Hematopoietic multipotent progenitor cell (in vitro differentiated cells): ENCODE results near the gene MYH7. TPM values are rescaled to one million over a fixed set of nuclear protein-coding genes. Genes with fewer than 3 reads are reported as not detected.
A peak's percentile ranks its signal among the peaks of the same experiment; 100 is the strongest.

Source experiments
- DNase-seq, 3 donors: peaks; one replicate each; pipeline ENCODE4 v3.0.0-alpha.2; 2011 to 2015; ENCODE audit warnings: low read depth in 2 of 3, low spot score in 2 of 3
- total RNA-seq: library from RNA; depleted of rRNA; stranded (reverse); fragments of >200 nt; gene quantifications from one replicate; pipeline ENCODE4 v1.2.3, GENCODE V29; 2012

Gene MYH7
- total RNA-seq, 1 donor, result not detected

DNA sequence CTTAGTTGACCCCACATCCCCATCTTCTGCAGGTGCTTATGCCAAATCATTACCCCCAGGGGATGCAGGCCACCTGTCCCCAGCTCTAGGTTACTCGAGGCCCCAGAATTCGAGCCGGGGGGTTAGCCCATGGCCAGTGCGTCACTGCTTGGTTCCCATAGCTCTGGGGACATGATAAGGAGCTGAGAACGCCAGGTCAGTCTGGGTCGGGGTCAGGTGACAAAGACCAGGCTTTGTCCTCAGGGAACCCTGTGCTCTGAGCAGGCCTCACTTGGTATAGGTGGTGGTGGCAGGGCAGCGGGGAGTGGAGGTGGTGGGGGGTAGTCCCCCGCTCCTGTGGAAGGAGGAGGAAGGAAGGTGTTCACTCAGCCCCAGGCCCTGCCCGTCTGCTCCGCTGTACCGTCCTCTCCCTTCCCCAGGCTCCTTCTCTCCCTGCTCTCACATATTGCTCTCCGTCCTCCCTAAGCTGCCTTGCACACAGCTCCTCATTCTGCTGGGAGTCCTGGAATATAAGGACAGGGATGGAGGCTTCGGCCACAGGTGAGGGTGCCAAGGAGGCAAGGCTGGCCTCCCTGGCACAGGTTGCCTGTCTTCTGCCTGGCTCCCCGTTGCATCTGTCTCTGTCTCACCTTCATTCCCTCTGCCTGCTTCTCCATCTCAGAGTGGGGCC, 25.4 kb downstream of the MYH7 start:
- DNase-seq, result no peak

- no peak for DNase-seq
Measured at GRCh38 chr14:23409475-23409874, 26.0 kb downstream of the MYH7 start.

DNA sequence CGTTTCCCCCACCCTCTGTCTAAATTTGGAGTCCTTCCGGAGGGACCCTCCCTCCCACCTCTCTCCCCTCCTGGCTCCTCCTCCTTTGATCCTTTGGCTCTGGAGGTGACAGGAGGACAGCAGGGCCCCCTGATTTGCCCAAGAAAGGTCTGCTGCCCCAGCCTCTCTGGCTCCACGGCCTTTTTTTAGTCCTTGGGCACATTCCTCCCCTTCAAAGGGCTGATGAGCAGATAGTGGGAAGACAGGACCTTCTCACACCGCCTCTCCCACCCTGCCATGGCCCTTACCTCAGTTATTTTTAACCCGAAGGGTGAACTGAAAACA, 27.2 kb downstream of the MYH7 start:
- DNase-seq, result no peak

DNA sequence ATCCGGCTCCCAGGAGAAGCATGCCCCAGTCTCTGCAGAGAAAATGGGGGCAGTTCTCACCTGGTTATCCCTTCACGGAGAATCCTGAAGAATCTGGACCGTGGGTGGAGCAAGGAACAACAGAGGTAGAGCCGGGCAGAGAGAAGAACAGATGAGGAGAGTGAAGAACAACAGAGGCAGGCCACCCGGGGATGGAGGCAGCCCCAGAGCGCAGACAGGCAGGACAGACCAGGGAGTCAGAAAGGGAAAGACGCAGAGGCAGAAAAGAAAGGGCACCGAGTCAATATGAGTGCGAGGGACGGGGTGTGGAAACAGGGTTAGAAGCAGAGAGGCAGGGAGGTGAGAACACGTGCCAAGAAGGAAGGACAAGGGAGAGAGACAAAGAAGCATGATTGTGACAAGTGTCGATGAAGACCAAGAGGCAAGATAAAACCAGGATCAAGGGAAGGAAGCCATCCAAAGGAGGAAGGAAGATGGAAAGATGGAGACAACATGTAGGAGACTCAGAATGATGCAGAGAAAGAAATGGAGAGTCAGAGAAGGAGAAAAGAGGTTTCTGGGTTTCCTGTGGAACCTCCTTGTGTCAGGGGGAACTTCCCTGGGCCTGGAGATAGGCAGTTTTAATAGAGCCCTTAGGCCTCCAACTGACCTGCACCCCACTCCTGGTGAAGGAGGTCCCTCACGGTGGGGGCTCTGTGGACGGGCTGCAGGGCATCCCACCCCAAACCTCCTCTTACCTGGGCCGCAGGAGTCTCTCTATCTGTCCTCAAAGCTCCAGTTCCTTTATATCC, 27.7 kb downstream of the MYH7 start, which contains the start of gene MYH6:
MYH6 (minus strand) TSS at position 758 of the 791 bp plus-strand sequence. CDS start 1,050 bp downstream, outside the sequence.
- DNase-seq, result no peak

- no peak for DNase-seq
Measured at GRCh38 chr14:23406725-23407355, 28.6 kb downstream of the MYH7 start.

- no peak for DNase-seq
Measured at GRCh38 chr14:23406244-23406643, 29.2 kb downstream of the MYH7 start.

DNA sequence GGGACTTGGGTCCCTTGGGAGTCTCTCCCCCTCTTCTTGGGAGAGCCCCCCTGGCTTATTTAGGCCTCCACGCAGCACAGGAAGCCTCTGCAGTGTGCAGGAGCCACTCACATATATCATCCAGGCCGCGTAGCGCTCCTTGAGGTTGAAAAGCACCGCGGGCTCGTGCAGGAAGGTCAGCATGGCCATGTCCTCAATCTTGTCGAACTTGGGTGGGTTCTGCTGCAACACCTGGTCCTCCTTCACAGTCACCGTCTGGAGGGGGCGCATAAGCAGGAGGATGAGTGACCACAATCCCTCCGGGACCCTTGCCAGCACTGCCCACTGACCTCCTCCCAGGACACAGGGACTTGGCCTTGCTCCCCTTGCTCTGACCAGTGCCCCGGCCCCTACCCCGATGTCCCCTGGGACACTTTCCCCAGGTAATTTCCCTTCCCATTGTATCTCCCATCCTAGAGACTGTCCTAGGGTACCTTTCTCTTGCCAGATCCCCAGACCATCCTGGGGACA, 29.9 kb downstream of the MYH7 start:
- DNase-seq, result no peak

DNA sequence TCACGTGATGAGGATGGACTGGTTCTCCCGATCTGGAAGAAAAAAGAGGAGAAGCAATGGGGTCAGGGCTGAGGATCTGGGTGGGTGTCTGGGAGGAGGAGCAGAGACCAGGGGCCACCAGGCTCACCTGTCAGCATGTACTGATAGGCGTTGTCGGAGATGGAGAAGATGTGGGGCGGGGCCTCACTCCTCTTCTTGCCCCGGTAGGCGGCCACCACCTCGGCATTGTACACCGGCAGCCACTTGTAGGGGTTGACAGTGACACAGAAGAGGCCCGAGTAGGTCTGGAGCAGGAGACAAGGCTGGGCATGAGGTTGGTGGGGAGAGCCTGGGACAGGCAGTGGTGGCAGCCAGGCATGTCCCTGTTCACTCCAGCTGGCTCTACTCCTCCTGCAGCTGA, 30.4 kb downstream of the MYH7 start:
- no peak for DNase-seq

GRCh38 chr14:23404331-23404900, 31.0 kb downstream of the MYH7 start:
- no peak for DNase-seq

DNA sequence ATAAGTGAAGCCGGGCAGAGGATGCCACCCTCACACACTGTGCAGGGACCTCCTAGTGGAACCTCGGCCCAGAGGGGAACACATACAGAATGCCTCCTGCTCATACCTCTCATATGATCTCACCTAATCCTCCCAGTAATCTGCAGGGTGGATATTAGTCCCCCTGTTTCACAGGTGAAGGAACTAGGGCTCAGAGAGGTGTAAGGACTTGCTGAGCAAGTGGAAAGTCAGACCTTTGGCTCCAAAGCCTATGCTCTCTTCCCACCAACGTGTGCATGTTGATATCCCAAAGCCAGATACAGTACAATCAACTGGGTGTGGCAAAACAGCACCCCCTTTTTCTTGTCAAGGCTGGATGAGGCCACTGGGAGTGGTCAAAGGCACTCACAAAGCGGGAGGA, 31.6 kb downstream of the MYH7 start:
- no peak for DNase-seq

DNA sequence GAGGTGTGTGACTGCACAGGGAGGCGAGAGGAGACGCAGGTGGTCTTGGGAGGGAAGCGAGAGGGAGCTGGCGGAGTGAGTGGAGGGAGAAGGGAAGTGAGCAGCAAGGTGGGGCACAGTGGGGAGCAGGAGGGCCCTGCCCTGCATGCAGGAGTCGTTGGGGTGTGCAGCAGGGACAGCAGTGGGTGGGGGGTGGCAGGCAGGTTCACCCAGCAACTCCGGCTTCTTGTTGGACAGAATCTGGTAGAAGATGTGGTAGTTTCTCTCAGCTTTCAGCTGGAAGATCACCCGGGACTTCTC, 32.4 kb downstream of the MYH7 start:
- DNase-seq, result no peak

DNA sequence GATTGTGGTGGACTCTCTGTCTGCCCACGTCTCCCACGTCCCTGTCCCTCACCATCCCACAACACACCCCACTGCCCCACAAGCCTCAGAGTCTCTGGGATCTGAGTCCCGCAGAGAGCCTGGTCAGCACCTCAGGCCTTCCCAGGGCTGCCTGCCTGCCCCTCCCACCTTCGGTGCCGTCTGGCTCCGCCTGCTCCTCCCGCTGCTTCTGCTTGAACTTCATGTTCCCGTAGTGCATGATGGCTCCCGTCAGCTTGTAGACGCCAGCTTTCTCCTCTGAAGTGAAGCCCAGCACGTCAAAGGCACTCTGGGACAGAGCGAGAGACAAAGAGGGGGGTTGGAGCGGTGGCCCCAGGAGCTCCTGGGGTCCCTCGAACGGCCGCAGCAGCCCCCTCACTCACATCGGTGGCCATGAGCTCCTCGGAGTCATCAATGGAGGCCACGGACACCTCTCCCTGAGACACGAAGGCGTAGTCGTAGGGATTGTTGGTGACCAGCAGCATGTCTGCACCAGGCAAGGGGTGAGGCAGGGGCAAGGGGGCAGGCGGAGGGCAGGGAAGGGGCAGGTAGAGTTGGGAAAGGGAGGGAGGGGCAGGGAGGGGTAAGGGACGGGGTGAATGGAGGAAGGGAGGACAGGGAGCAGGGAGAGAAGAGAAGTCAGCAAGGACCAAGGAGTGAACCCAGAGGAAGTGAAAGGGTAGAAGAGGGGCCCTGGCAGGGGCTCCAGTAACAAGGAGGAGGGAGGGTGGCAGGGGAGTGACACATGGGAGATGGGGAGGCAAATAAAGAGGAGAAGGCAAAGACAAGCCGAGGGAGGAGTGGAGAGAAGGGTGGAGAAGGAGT, 32.9 kb downstream of the MYH7 start:
- DNase-seq, result no peak

DNA sequence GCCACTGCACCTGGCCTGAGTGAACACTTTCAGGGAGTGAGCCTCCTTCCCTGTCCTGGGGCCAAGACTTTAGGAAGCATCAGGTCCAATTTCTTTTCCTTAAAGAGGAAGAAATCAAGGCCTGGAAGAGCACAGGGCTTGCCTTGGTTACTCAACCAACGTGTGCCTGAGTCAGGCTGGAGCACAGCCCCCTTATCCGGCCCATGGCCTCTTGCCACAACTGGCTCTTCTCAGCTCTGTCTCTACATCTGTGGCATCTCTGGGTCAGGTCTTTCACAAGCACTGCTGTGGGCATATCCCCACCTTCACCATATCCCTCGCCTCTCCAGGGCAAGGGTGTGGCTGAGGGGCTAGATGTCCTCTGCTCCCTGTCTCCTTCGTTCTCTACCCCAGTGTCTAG, 34.2 kb downstream of the MYH7 start:
- DNase-seq, result no peak

DNA sequence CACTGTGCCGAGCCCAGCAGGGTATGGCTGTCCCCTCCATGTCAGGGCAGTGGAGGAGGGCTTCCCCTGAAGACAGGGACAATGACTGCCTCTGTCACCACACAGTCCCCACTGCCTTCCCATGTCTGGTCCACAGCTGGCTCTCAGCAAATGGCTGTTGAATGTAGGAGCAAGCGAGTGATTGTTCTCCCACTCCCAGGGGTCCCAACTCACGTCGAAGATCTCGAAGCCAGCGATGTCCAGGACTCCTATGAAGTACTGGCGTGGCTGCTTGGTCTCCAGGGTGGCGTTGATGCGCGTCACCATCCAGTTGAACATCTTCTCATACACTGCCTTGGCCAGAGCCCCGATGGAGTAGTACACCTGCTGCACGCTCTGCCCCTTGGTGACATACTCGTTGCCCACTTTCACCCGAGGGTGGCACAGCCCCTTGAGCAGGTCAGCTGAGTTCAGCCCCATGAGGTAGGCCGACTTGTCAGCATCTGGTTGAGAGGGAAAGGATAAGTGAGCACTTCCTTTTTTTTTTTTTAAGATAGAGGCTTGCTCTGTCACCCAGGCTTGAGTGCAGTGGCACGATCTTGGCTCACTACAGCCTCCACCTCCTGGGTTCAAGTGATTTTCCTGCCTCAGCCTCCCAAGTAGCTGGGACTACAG, 34.8 kb downstream of the MYH7 start:
- peak in 1 of 3 donors; percentile 27 for DNase-seq

- no peak for DNase-seq
Measured at GRCh38 chr14:23399591-23399990, 35.9 kb downstream of the MYH7 start.

- no peak for DNase-seq
Measured at GRCh38 chr14:23399136-23399535, 36.3 kb downstream of the MYH7 start.

DNA sequence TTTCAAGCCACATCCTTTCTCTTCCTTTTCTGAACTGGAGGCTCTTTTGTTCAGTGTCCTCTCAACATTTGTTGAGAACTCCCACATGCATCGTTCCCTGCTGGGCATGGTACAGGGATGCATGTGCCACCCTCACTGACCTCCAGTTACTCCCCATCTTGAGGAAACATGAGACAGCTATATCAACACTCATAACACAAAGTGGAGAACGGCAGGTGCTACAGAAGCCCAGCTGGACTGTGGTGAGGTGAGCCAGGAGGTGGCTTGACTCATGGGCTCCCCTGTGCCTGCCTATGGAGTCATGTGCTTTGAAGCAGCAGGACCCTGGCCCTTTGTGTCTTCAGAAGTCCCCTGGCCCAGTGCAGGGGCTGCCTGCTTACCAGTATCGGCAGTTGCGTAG, 37.1 kb downstream of the MYH7 start:
- DNase-seq, result no peak

DNA sequence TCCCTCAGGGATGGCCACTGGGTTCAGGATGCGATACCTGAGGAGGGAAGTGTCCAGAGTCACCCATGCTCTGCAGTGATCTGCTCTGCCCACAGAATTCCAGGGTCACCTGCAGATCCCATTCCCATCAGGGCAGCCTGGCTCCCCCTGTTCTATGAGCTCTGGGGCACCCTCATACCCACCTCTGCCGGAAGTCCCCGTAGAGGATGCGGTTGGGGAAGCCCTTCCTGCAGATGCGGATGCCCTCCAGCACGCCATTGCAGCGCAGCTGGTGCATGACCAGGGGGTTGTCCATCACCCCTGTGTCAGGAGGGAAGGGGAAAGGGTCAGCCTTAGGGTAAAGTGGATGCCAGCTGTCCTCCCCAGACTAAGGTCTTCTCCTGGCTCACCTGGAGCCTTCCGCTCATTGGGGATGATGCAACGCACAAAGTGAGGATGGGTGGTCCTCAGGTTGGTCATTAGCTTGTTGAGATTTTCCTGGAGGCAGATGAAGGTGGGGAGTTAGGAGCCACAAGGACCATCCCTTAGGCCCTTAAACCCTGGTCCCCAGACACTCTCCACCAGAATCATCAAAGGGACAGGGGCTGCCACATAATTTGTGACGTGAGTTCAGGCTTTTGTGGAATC, 38.6 kb downstream of the MYH7 start:
- no peak for DNase-seq

DNA sequence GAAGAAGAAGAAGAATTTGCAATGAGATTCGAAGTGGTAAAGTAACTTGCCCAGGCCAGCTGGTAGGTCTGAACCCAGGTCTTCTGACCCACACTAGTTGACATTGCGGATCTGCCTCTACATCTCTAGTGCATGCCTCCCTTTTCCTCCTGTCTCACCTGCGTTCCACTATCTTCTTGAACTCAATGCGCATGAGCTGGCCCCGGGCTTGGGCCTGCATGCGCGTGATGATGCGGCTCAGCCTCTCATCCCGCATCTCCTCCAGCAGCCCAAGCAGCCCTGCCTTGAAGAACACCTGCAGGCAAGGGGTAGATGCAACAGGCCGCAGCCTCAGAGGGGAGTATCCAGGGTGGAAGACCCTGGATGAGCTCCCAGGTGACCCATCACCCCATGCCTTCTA, 39.3 kb downstream of the MYH7 start:
- DNase-seq, result no peak

- DNase-seq, result no peak
Measured at GRCh38 chr14:23392613-23393012, 42.8 kb downstream of the MYH7 start.
